Measurements from ENCODE around the gene MARF1. TPM values are rescaled to one million over a fixed set of nuclear protein-coding genes. Genes with fewer than 3 reads are reported as not detected.

Gene MARF1
- total RNA-seq, 1 donor from 2014 or later, result 97.1 TPM

- Histone ChIP-seq H3K4me1 (no peaks in the 10 kb centered on the region), H3K27me3 (no peaks in the 10 kb centered on the region), H3K36me3 (peaks cover 63% of the 10 kb centered on the region), H3K9me3 (no peaks in the 10 kb centered on the region), H3K4me3 (no peak overlapping the region), H3K27ac (no peak overlapping the region)
- intact Hi-C loops (cut with DNase I), result no loop called here
- TF ChIP-seq CTCF (IDR thresholded peaks at IDR 0.05), result no peak
- DNase-seq, result no peak
- ATAC-seq, result no peak
Measured at GRCh38 chr16:15686287-15686686, 43.3 kb upstream of the MARF1 start.

GRCh38 chr16:15682105-15682570, 39.2 kb upstream of the MARF1 start:
- no peak overlapping the region for H3K27ac ChIP-seq
- peak; percentile 83 for ATAC-seq
- TF ChIP-seq CTCF (IDR thresholded peaks at IDR 0.05), result peak; percentile 44
- no peaks in the 10 kb centered on the region for H3K4me1 ChIP-seq
- H3K9me3 ChIP-seq, result no peaks in the 10 kb centered on the region
- H3K36me3 ChIP-seq, result peaks cover 54% of the 10 kb centered on the region
- intact Hi-C loops (cut with DNase I), result no loop called here
- H3K4me3 ChIP-seq, result no peak overlapping the region
- H3K27me3 ChIP-seq, result no peaks in the 10 kb centered on the region
- DNase-seq, result no peak

- peaks cover 28% of the 10 kb centered on the region for H3K36me3 ChIP-seq
- H3K4me3 ChIP-seq, result no peak overlapping the region
- no peaks in the 10 kb centered on the region for H3K27me3 ChIP-seq
- H3K4me1 ChIP-seq, result peaks cover 11% of the 10 kb centered on the region
- H3K27ac ChIP-seq, result no peak overlapping the region
- intact Hi-C loops (cut with DNase I), result no loop called here
- no peak for ATAC-seq
- H3K9me3 ChIP-seq, result no peaks in the 10 kb centered on the region
- no peak for TF ChIP-seq CTCF (IDR thresholded peaks at IDR 0.05)
- no peak for DNase-seq
Measured at GRCh38 chr16:15677447-15677846, 34.5 kb upstream of the MARF1 start.

GRCh38 chr16:15676506-15676905, 33.6 kb upstream of the MARF1 start:
- Histone ChIP-seq H3K9me3 (no peaks in the 10 kb centered on the region), H3K27ac (no peak overlapping the region), H3K4me1 (peaks cover 21% of the 10 kb centered on the region), H3K4me3 (no peak overlapping the region), H3K27me3 (no peaks in the 10 kb centered on the region), H3K36me3 (peaks cover 24% of the 10 kb centered on the region)
- no peak for ATAC-seq
- TF ChIP-seq CTCF (IDR thresholded peaks at IDR 0.05), result no peak
- DNase-seq, result no peak
- intact Hi-C loops (cut with DNase I), result no loop called here

- ATAC-seq (no peak), DNase-seq (no peak)
- no peaks in the 10 kb centered on the region for H3K27me3 ChIP-seq
- H3K27ac ChIP-seq, result peak overlapping the region; percentile 92
- peaks cover 23% of the 10 kb centered on the region for H3K4me1 ChIP-seq
- H3K4me3 ChIP-seq, result no peak overlapping the region
- peaks cover 29% of the 10 kb centered on the region for H3K36me3 ChIP-seq
- TF ChIP-seq CTCF (IDR thresholded peaks at IDR 0.05), result no peak
- H3K9me3 ChIP-seq, result no peaks in the 10 kb centered on the region
- intact Hi-C loops (cut with DNase I), result no loop called here
Measured at GRCh38 chr16:15674571-15674970, 31.6 kb upstream of the MARF1 start.
